Esophagus squamous epithelium (tissue), 4 donors: ENCODE results near the gene CTSD.

Experiments
- CTCF ChIP-seq, 6 experiments: fragments of 450-650 bp in 4 of 6; fragments of 200-600 bp in 2 of 6; sonication (generic) in 2 of 6; IDR thresholded peaks; one replicate each; pipeline ENCODE4 v1.5.1; 2016 to 2019; ENCODE audit warnings: antibody characterized with exemption in 6 of 6, mild to moderate bottlenecking in 4 of 6, moderate library complexity in 4 of 6
- POLR2A ChIP-seq, 4 donors: fragments of 450-650 bp; IDR thresholded peaks; one replicate each; pipeline ENCODE4 v1.6.1; 2017; ENCODE audit warnings: antibody characterized with exemption in 4 of 4, mild to moderate bottlenecking in 4 of 4, moderate library complexity in 3 of 4

- TF ChIP-seq CTCF (IDR thresholded peaks at IDR 0.05): no peak
- TF ChIP-seq POLR2A (IDR thresholded peaks at IDR 0.05): no peak
These were observed 1.7 kb downstream of the CTSD start for GRCh38 chr11:1761857-1762536.
